K562 (cell line): Measurements from ENCODE around the gene ZNRF2. TPM values are rescaled to one million over a fixed set of nuclear protein-coding genes. Genes with fewer than 3 reads are reported as not detected.

Experiments
- ATAC-seq: fragments of 200-7000 bp; cut with Tn5 transposase; 3 replicates; pipeline ENCODE4 v1.9.1; 2020; ENCODE audit warnings: moderate library complexity
- BruUV-seq: library from RNA; stranded (reverse); fragments of 400-500 nt; replicated peaks from 2 replicates; lab custom pipeline; 2021; lab: Mats Ljungman, UMichigan
- CTCF ChIA-PET: fragments of 300-600 bp; formaldehyde crosslinking; extraction: SDS; loops from one replicate; lab custom pipeline; 2021; ENCODE audit warnings: low intra/inter-chr PET ratio; lab: Yijun Ruan, JAX
- POLR2A ChIA-PET: fragments of 300-600, 350-650 bp; sonication (Branson Sonifier 250); formaldehyde crosslinking; extraction: SDS; loops from one replicate; lab custom pipeline; 2021; ENCODE audit warnings: antibody characterized with exemption, inconsistent platforms; lab: Yijun Ruan, JAX
- DNase-seq, 4 experiments: peaks; one replicate each; pipeline versions ENCODE4 v3.0.0 to v3.0.0-alpha.2; 2011 to 2018; ENCODE audit warnings: low spot score in 3 of 4, mixed read lengths in 3 of 4; ENCODE audit errors: extremely low read depth in 1 of 4
- FAIRE-seq: peaks from 2 replicates; lab custom pipeline; 2011; peaks lifted over from hg19 to GRCh38; lab: Jason Lieb, UNC
- H2AFZ ChIP-seq: 2 replicates; pipeline ENCODE4 v1.6.0; 2011; ENCODE audit warnings: low read depth, low read length, control low read depth, inconsistent platforms
- H3K27ac ChIP-seq: fragments of 200-600 bp; 3 replicates; pipeline ENCODE4 v1.8.0; 2011; ENCODE audit warnings: low read depth, mild to moderate bottlenecking, control low read depth, inconsistent platforms, low read length, moderate library complexity, mixed read lengths; ENCODE audit errors: extremely low read depth
- H3K27me3 ChIP-seq, 2 experiments: fragments of 300-600 bp in 1 of 2; 2 replicates in 1 of 2; 3 replicates in 1 of 2; pipeline versions ENCODE4 v1.6.0 to v1.8.0; 2011; ENCODE audit warnings: inconsistent platforms in 2 of 2, low read length in 2 of 2, mild to moderate bottlenecking in 1 of 2, mixed read lengths in 1 of 2, moderate library complexity in 1 of 2; ENCODE audit not compliant: control insufficient read depth in 2 of 2, insufficient read depth in 2 of 2
- H3K36me3 ChIP-seq: fragments of 300-600 bp; 3 replicates; pipeline ENCODE4 v1.8.0; 2011; ENCODE audit warnings: mild to moderate bottlenecking, low read length, inconsistent platforms; ENCODE audit not compliant: control insufficient read depth, insufficient read depth
- H3K4me1 ChIP-seq, 2 experiments: fragments of 200-600 bp in 1 of 2; replicated peaks in 1 of 2; 2 replicates in 1 of 2; 3 replicates in 1 of 2; pipeline versions ENCODE4 v1.5.1 to v1.8.0; 2011; ENCODE audit warnings: inconsistent platforms in 2 of 2, low read length in 2 of 2, mild to moderate bottlenecking in 1 of 2, mixed read lengths in 1 of 2, moderate library complexity in 1 of 2; ENCODE audit not compliant: control insufficient read depth in 2 of 2, insufficient read depth in 2 of 2
- H3K4me2 ChIP-seq: 2 replicates; pipeline ENCODE4 v1.6.1; 2011; ENCODE audit warnings: low read length, control low read depth, inconsistent platforms, mixed read lengths; ENCODE audit not compliant: insufficient read depth
- H3K4me3 ChIP-seq: fragments of 200-600 bp; sonication (generic), shearing (Covaris generic); 2 replicates; pipeline ENCODE4 v1.5.1; 2016; ENCODE audit warnings: control low read depth, inconsistent platforms
- H3K79me2 ChIP-seq: fragments of 200-600 bp; 3 replicates; pipeline ENCODE4 v1.8.0; 2011; ENCODE audit warnings: low read length, inconsistent platforms; ENCODE audit not compliant: control insufficient read depth, insufficient read depth
- H3K9ac ChIP-seq, 2 experiments: 2 replicates each; pipeline versions ENCODE4 v1.6.0 to v1.6.1; 2011; ENCODE audit warnings: low read depth in 2 of 2, low read length in 2 of 2, control low read depth in 1 of 2, inconsistent platforms in 1 of 2, mild to moderate bottlenecking in 1 of 2, mixed read lengths in 1 of 2; ENCODE audit not compliant: insufficient read depth in 1 of 2
- H3K9me1 ChIP-seq: one replicate; pipeline ENCODE4 v1.6.0; 2011; ENCODE audit warnings: inconsistent platforms, mild to moderate bottlenecking, low read length, moderate library complexity; ENCODE audit not compliant: control insufficient read depth, insufficient read depth
- H3K9me3 ChIP-seq: replicated peaks from 2 replicates; pipeline ENCODE4 v1.5.1; 2011; ENCODE audit warnings: low read depth, low read length, inconsistent platforms; ENCODE audit not compliant: control insufficient read depth, insufficient read depth
- H4K20me1 ChIP-seq: replicated peaks from 2 replicates; pipeline ENCODE4 v1.6.1; 2011; ENCODE audit warnings: low read length, inconsistent platforms, mixed read lengths; ENCODE audit not compliant: control insufficient read depth, insufficient read depth
- CBX2 ChIP-seq: fragments of 200-600 bp; sonication (generic); IDR thresholded peaks from one replicate; pipeline ENCODE4 v1.6.1; 2012; ENCODE audit warnings: mild to moderate bottlenecking, low read length, inconsistent platforms; ENCODE audit not compliant: insufficient read depth, poor library complexity, severe bottlenecking
- EP400 ChIP-seq: fragments of 450-650 bp; IDR thresholded peaks from 2 replicates; pipeline ENCODE4 v1.6.1; 2017; ENCODE audit warnings: antibody characterized with exemption, mild to moderate bottlenecking, moderate library complexity
- FOXM1 ChIP-seq, 2 experiments: fragments of 450-650 bp in 1 of 2; sonication (generic) in 1 of 2; formaldehyde crosslinking in 1 of 2; IDR thresholded peaks; 2 replicates each; pipeline versions ENCODE4 v1.6.1 to v1.9.0; 2017 to 2022; ENCODE audit warnings: low read depth in 2 of 2, mild to moderate bottlenecking in 2 of 2, missing genetic modification reagents in 1 of 2, moderate library complexity in 1 of 2
- GTF2A2 ChIP-seq: IDR thresholded peaks from 2 replicates; pipeline ENCODE4 v1.6.1; 2016; ENCODE audit warnings: mild to moderate bottlenecking, missing genetic modification characterization, missing compliant biosample characterization
- MYBL2 ChIP-seq, 2 experiments: fragments of 450-650 bp in 1 of 2; sonication (generic) in 1 of 2; formaldehyde crosslinking in 1 of 2; IDR thresholded peaks; 2 replicates each; pipeline versions ENCODE4 v1.6.1 to v1.8.1; 2017 to 2022; ENCODE audit warnings: borderline replicate concordance in 1 of 2, inconsistent platforms in 1 of 2, low read depth in 1 of 2, mild to moderate bottlenecking in 1 of 2, missing genetic modification reagents in 1 of 2, moderate library complexity in 1 of 2
- POLR2A ChIP-seq: fragments of 450-650 bp; conservative IDR thresholded peaks from 2 replicates; pipeline ENCODE4 v1.6.1; 2016
- POU5F1 ChIP-seq: fragments of 150-350 bp; IDR thresholded peaks from 2 replicates; pipeline ENCODE4 v1.6.1; 2014; ENCODE audit warnings: borderline replicate concordance, low read length, low read depth, mild to moderate bottlenecking; ENCODE audit not compliant: partially characterized antibody
- RFX1 ChIP-seq: fragments of 450-650 bp; IDR thresholded peaks from 2 replicates; pipeline ENCODE4 v1.6.1; 2016; ENCODE audit warnings: mild to moderate bottlenecking, moderate library complexity
- ZNF23 ChIP-seq: fragments of 250-450 bp; sonication (Bioruptor Pico); IDR thresholded peaks from 2 replicates; pipeline ENCODE4 v1.4.0; 2020; ENCODE audit warnings: mild to moderate bottlenecking
- WGBS: fragments of 100-300 bp; shearing (Covaris generic); methylation state at CpG from one replicate; pipeline ENCODE4 v1.1.6; 2016; ENCODE audit warnings: low coverage, mixed read lengths; ENCODE audit not compliant: insufficient coverage; ENCODE audit errors: missing lambda C conversion rate; 5-methylcytosine and 5-hydroxymethylcytosine counted together
- in situ Hi-C: fragments of 300-500 bp; cut with MboI; formaldehyde crosslinking; loops from 4 replicates; pipeline ENCODE4 v1.15.0; 2018; ENCODE audit warnings: inconsistent platforms, mixed read lengths
- intact Hi-C: fragments of 100-400 bp; cut with micrococcal nuclease; formaldehyde crosslinking; loops from 2 replicates; pipeline ENCODE4 v1.14.2; 2022
- polyA plus RNA-seq, 8 experiments: library from polyadenylated mRNA; depleted of rRNA in 4 of 8; stranded (reverse) in 5 of 8; unstranded in 3 of 8; fragments of >200 nt; fragmentation: Nextera tagmentation in 2 of 8; fragmentation: Illumina TruSeq in 1 of 8; extraction: Ambion mirVana in 2 of 8; extraction: Trizol in 1 of 8; gene quantifications; 2 replicates each; pipeline versions ENCODE4 v1.2.1 to v1.2.3, GENCODE V29; 2011 to 2014; ENCODE audit warnings: inconsistent platforms in 1 of 8, missing spikeins in 1 of 8
- total RNA-seq, 7 experiments: library from RNA; depleted of rRNA in 6 of 7; stranded (reverse); fragments of >200 nt in 6 of 7; fragmentation: Illumina TruSeq in 2 of 7; extraction: Trizol in 2 of 7; gene quantifications; 2 replicates each; pipeline versions ENCODE4 v1.2.1 to v1.2.3, GENCODE V29; 2011 to 2021; ENCODE audit warnings: low replicate concordance in 1 of 7
- TF ChIP-seq, protein P1 (sequence below): fragments of 450-650 bp; IDR thresholded peaks from one replicate; pipeline ENCODE4 v1.6.1; 2018; ENCODE audit warnings: mild to moderate bottlenecking, moderate library complexity; ENCODE audit not compliant: partially characterized antibody

The ZNRF2 gene
- total and polyA plus RNA-seq, 9 of the 15 experiments (the other 6 are each of a cell fraction or from before 2014, with no cell fraction given) = 1.1 to 13.9 (median 5.5) TPM

- TF ChIP-seq ZNF23 (CRISPR knock-in tag) (no peak), POLR2A (no peak)
These were observed 119.1 kb downstream of the ZNRF2 start (continued) for GRCh38 chr7:30403477-30403876.

DNA sequence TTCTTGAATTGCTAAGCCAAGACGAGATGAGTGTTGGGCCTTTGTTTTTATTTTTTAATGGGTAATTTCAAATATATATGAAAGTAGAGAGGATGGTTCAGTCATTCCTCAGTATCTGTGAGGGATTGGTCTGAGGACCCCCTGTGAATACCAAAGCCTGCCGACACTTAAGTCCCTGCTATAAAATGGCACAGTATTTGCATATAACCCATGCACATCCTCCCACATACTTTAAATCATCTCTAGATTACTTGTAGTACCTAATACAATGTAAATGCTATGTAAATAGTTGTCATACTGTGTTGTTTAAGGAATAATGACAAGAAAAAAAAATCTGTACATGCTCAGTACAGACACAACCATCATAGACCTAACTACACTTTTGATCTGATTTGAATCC is 120.8 kb downstream of the ZNRF2 start:
- Histone ChIP-seq H3K9me3 (no peaks in the 10 kb centered on the region), H3K4me2 (no peak overlapping the region), H2AFZ (no peak overlapping the region), H4K20me1 (no peaks in the 10 kb centered on the region), H3K27me3 (no peaks in the 10 kb centered on the region)
- FAIRE-seq = no peak
- no peak for TF ChIP-seq RFX1
- TF ChIP-seq CBX2 = no peak
- TF ChIP-seq FOXM1 (IDR thresholded peaks at IDR 0.05; ENCODE audit: low read depth) = no peak
- TF ChIP-seq FOXM1 (CRISPR knock-in tag; IDR thresholded peaks at IDR 0.05; ENCODE audit: low read depth) = no peak
- no peak for TF ChIP-seq EP400
- TF ChIP-seq POU5F1 = no peak
- TF ChIP-seq, protein P1, sequence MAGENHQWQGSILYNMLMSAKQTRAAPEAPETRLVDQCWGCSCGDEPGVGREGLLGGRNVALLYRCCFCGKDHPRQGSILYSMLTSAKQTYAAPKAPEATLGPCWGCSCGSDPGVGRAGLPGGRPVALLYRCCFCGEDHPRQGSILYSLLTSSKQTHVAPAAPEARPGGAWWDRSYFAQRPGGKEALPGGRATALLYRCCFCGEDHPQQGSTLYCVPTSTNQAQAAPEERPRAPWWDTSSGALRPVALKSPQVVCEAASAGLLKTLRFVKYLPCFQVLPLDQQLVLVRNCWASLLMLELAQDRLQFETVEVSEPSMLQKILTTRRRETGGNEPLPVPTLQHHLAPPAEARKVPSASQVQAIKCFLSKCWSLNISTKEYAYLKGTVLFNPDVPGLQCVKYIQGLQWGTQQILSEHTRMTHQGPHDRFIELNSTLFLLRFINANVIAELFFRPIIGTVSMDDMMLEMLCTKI = no peak
- TF ChIP-seq MYBL2 (IDR thresholded peaks at IDR 0.05; ENCODE audit: low read depth) = no peak
- TF ChIP-seq MYBL2 (CRISPR knock-in tag; IDR thresholded peaks at IDR 0.05; ENCODE audit: borderline replicate concordance) = no peak
- TF ChIP-seq GTF2A2 (tag) = no peak
- TF ChIP-seq, all 486 proteins: peak for 0
- BruUV-seq = no TSS peak
- no peak overlapping the region for H3K9ac ChIP-seq
- H3K79me2 ChIP-seq = no peaks in the 10 kb centered on the region
- intact Hi-C loops (no loop called here), in situ Hi-C loops (no loop called here)
- H3K27ac ChIP-seq = no peak overlapping the region
- no peak overlapping the region for H3K4me3 ChIP-seq
- DNase-seq (no peak), ATAC-seq (no peak)
- H3K4me1 ChIP-seq = peaks cover 0 to 3% of the 10 kb centered on the region in 2 experiments; a peak in 2 of 5 replicates
- 55% methylated on average over 2 of the region's 2 CpGs for WGBS
- ChIA-PET CTCF (no interaction called here), POLR2A (interaction anchor here (1.3 kb wide), 1 partner anchor 41 kb away, joined by 3 read pairs; no protein-coding TSS in a partner anchor)
- H3K36me3 ChIP-seq = no peaks in the 10 kb centered on the region
- no peaks in the 10 kb centered on the region for H3K9me1 ChIP-seq
